ENCODE results near the gene CACNA1F. TPM values are rescaled to one million over a fixed set of nuclear protein-coding genes. Genes with fewer than 3 reads are reported as not detected.

CACNA1F gene
- polyA plus RNA-seq, 4 donors = 0.08 to 0.45 (median 0.22) TPM

DNA sequence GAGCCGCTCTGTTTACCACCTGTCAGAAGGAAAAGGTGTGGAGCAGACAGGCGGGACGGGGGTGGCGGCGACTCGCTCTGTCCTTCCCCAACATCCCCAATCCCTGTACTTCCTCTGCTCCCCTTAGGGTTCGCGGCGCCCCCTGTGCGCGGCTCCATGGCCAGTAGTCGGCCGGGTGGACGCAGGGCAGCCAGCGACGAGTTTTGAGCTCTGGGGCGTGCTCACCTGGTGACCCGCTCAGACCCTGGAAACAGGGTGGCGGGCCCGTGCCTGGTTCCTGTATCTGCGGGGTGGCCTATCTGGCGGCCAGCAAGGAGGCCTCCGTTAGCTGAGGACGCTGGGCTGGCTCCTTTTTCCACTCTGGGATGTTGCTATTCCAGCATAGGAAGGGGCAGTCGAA is 75.9 kb downstream of the CACNA1F start:
- no peak for DNase-seq (ENCODE audit: low read depth in 4 of 4, low spot score in 3 of 4)

- peak in 3 of 4 donors; percentile 65 to 68 (median 67) for DNase-seq (ENCODE audit: low read depth in 4 of 4, low spot score in 3 of 4)
Measured at GRCh38 chrX:49155900-49156837, 77.0 kb downstream of the CACNA1F start.

GRCh38 chrX:49155243-49155899 is 77.8 kb downstream of the CACNA1F start:
- DNase-seq (ENCODE audit: low read depth in 4 of 4, low spot score in 3 of 4) = peak in 2 of 4 donors; percentile 40 to 43

Other genes with a start within 250 kb of the CACNA1F start
- gene GRIPAP1, start 231.1 kb downstream of the CACNA1F start, polyA plus RNA-seq (ENCODE audit: insufficient read length in 4 of 4) = 10 to 100 TPM; 42.5 to 56.1 (median 48.4) TPM
- gene TFE3, start 190.0 kb downstream of the CACNA1F start, polyA plus RNA-seq (ENCODE audit: insufficient read length in 4 of 4) = 10 to 100 TPM; 28.7 to 32.8 (median 30.6) TPM
- gene CCDC120, start 174.3 kb downstream of the CACNA1F start, polyA plus RNA-seq (ENCODE audit: insufficient read length in 4 of 4) = 10 to 100 TPM; 10.2 to 12.7 (median 11.2) TPM
- gene PRAF2, start 159.3 kb downstream of the CACNA1F start, polyA plus RNA-seq (ENCODE audit: insufficient read length in 4 of 4) = 10 to 100 TPM; 37.1 to 47.1 (median 42.3) TPM
- gene WDR45, start 153.5 kb downstream of the CACNA1F start, polyA plus RNA-seq (ENCODE audit: insufficient read length in 4 of 4) = 10 to 100 TPM; 54.1 to 57.3 (median 55.3) TPM
- 10 to 100 TPM; 21.4 to 28.3 (median 24.5) TPM for gene GPKOW, start 109.6 kb downstream of the CACNA1F start, polyA plus RNA-seq (ENCODE audit: insufficient read length in 4 of 4)
- 1 to 10 TPM; 4.3 to 7.9 (median 5.5) TPM for gene MAGIX, start 70.6 kb downstream of the CACNA1F start, polyA plus RNA-seq (ENCODE audit: insufficient read length in 4 of 4)
- 10 to 100 TPM; 33.5 to 41.7 (median 36.1) TPM for gene PLP2, start 61.4 kb downstream of the CACNA1F start, polyA plus RNA-seq (ENCODE audit: insufficient read length in 4 of 4)
- 1 to 10 TPM; 3.5 to 5.1 (median 4.5) TPM for gene PRICKLE3, start 47.0 kb downstream of the CACNA1F start, polyA plus RNA-seq (ENCODE audit: insufficient read length in 4 of 4)
- 1 to 10 TPM; 1.5 to 3.1 (median 2.3) TPM for gene SYP, start 33.1 kb downstream of the CACNA1F start, polyA plus RNA-seq (ENCODE audit: insufficient read length in 4 of 4)
- gene CCDC22, start 2.1 kb upstream of the CACNA1F start, polyA plus RNA-seq (ENCODE audit: insufficient read length in 4 of 4) = 10 to 100 TPM; 16.5 to 23.6 (median 17.4) TPM
- 1 to 10 TPM in 1 of 4 donors, under 1 TPM in 3; 0.67 to 1.1 (median 0.89) TPM for gene FOXP3, start 31.4 kb upstream of the CACNA1F start, polyA plus RNA-seq (ENCODE audit: insufficient read length in 4 of 4)
- 1 to 10 TPM; 5.5 to 8.5 (median 6.1) TPM for gene PPP1R3F, start 36.5 kb upstream of the CACNA1F start, polyA plus RNA-seq (ENCODE audit: insufficient read length in 4 of 4)
- gene GAGE10, start 70.3 kb upstream of the CACNA1F start, polyA plus RNA-seq (ENCODE audit: insufficient read length in 4 of 4) = under 1 TPM in 1 of 4 donors, not detected in 3; 0.46 TPM
- gene GAGE12J, start 88.7 kb upstream of the CACNA1F start, polyA plus RNA-seq (ENCODE audit: insufficient read length in 4 of 4) = not detected
- not detected for gene GAGE13, start 98.2 kb upstream of the CACNA1F start, polyA plus RNA-seq (ENCODE audit: insufficient read length in 4 of 4)